Activated T-cell treated with anti-CD3 and anti-CD28 coated beads for 1 hour (primary cell): ENCODE results near the gene C2CD4D.

Source experiments
- DNase-seq: peaks from one replicate; pipeline ENCODE4 v3.0.0-alpha.2; 2020; ENCODE audit warnings: low read depth

The C2CD4D gene

GRCh38 chr1:151834239-151834638 is 5.4 kb downstream of the C2CD4D start:
- no peak for DNase-seq

- no peak for DNase-seq
Observed at GRCh38 chr1:151833172-151833900, 6.3 kb downstream of the C2CD4D start.

DNA sequence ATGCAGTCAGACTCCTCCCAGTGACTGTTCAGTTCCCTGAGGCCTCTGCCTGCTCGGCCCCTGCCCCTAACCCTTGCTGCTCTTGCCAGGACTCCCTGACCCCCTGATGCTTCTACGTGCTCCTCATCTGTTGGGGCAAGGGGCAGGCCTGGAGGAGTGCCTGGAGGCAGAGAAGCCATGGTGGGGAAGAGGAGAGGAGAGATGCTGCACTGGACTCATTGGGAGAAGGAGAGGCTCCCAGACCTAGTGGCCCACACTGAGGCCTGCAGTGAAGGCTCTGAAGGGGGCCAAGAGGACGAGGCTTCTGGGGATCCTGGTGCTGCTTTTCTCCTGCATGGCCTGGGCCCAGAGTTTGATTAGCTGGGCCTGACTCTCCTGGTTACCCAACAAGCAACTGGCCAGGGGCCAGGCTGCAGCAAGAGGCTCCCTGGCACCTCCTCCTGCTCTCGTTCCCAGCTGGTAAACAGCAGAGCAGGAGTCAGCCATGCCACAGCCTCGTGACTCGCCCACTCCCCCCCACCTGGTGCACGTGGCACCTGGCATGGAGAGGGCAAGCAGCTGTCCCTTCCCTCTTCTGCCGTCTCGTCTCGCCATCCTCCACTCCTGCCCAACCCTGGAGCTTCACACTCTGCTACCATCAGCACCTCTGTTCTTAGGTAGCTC is 7.2 kb downstream of the C2CD4D start:
- no peak for DNase-seq

GRCh38 chr1:151831605-151832004 is 8.0 kb downstream of the C2CD4D start, which contains the start of gene RORC:
Gene RORC (minus strand): TSS chr1:151831802. CDS start chr1:151831764, 38 bp downstream.
- no peak for DNase-seq

DNA sequence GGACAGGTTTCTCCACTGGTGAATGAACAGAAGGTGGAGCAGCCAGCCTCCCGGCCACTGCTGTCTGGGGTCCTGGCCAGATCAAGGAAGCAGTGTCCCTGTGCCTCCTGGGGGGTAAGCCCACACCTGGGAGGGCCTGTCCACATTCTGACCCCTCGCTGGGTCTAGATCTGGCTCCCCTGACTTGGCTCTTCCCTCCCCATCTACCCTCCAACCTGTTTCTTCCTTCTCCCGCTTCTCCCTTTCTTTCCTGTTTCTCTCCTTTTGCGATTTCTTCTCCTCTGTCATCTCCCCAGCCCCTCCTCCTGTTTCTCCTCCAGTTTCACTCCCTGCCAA is 8.4 kb downstream of the C2CD4D start:
- no peak for DNase-seq

DNA sequence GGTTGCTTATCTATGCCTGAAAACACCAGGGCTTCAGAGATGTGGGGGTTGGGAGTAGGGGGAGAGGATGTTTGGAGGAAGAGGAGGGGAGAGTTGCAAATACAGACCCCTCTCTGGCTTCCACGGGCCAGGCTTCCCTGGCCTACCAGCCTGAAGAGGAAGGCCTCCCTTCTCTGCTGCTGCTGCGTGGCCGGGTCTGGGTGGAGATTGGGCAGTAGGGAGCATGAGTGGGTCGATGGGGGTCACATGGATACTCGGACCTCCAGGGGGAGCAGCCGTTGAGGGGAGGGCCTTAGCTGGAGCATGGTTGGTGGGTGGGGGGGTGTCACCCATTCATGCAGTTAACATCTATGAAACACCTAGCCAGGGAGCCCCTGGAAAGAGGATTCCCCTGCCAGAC is 9.6 kb downstream of the C2CD4D start:
- no peak for DNase-seq

DNA sequence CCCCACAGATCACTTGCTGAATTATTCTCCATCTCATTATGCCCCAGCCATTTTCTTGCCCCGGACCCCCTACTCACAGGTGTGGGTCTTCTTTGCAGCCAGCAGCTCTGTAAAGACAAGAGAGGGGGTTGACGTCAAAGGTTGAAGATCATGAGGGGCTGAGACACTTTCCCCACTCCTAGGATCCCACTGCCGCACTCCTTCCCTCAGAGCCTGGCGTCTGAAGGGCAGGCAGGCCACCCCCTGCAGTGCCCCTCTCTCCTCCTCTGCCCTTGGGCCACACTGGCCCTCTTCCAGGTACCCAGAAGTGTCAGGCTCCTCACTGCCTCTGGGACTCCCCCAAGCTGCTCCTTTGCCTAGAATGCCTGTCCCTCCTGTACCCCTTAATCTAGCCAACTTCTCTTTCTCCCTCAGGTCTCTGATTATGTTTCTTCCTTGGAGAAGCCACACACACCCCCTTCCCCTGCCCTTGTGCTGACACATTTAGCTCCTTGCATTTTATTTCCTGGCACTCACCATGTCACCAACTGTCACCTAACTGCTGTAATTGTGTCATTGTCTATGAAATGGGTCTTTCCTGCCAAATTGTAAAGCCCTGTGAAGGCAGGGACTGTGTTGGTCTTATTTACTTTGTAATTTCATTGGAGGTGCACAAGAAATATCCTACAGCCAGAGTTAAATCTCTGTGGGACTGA is 10.1 kb downstream of the C2CD4D start:
- no peak for DNase-seq

- DNase-seq: no peak
Observed at GRCh38 chr1:151828921-151829320, 10.7 kb downstream of the C2CD4D start.

GRCh38 chr1:151827853-151828252 is 11.8 kb downstream of the C2CD4D start:
- DNase-seq: no peak

GRCh38 chr1:151825751-151826660 is 13.6 kb downstream of the C2CD4D start:
- no peak for DNase-seq

DNA sequence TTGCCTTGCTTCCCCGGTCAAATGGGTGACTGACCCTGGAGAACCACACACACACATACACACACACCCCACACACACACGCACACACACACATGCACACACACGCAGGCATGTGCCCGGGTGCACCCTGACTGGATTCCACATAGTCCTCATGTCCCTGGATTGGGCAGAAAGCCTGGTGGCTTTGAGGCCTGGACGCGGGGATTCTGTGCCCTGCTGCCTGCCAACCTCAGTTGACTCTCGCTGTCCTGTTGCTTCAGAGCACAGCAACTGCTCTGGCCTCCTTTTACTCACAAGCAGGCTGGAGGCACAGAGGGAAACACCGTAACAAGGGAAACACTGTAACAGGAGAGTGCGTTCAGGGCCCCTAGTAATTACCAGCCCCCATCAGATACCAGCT is 14.4 kb downstream of the C2CD4D start:
- DNase-seq: no peak

DNA sequence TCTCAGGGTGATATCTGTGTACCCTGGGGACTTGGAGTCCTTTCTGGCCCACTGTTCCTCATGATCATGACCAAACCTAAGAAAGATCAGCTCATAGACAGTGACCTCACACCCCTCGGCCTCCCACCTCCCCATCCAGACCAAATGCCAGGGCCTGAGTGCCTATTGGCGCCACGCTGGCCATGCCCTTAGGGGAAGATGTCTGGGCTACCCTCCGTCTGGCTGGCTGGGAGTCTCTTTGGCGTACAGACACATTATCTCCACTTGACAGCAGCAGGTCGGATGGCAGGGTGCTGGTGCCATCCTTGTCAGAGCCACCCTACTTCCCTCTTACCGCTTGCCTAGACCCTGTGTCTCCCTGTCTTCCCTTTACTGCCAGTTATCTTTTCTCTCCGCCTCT is 16.4 kb downstream of the C2CD4D start:
- DNase-seq: no peak

GRCh38 chr1:151822404-151822803 is 17.2 kb downstream of the C2CD4D start:
- no peak for DNase-seq

DNA sequence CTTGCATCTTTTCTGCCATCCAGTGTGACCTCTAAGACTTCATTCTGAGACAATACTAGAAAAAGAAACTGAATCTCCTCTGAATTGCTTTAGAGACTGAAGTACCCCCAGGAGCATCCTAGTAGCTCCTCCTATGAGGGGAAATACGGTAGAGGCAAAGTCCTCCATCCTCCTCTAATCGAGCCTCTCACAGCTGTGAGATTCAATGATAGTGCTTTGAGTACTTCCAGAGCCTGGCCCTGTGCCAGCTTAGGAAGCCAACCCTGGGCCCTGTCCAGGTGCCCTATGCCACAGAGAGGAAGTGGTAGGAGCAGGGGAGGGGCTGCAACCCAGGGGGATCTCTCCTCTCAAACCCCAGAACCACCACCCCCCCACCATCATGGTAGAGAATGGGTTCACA is 18.7 kb downstream of the C2CD4D start:
- no peak for DNase-seq

GRCh38 chr1:151819976-151820623 is 19.5 kb downstream of the C2CD4D start:
- DNase-seq: no peak

DNA sequence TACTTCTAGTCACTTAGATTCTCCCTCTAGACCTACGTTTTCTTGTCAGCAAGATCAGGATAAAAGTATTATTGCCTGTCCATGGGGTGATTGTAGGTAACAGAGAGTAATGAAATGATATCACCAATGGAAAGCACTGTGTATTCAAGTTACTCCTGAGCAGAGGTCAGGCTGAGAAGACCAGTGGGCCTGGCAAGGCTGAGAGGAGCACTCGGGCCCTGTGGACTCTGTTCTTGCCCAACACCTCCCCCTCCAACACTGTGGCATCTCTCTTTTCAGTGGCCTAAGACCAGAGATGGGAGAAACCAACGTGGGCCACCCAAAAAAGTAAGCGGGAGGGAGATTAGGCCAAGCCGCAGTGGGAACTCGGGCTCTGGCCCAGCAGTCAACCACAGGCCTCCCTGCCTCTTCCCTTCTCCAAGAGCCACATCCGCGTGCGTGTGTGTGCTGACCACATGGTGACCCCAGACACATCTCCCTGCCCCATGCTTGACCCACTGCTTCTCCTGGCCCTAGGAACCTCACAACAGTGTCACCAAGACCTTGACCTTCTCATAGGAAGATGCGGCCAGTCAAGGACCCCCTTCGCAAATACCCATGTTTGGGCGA is 20.3 kb downstream of the C2CD4D start:
- no peak for DNase-seq

DNA sequence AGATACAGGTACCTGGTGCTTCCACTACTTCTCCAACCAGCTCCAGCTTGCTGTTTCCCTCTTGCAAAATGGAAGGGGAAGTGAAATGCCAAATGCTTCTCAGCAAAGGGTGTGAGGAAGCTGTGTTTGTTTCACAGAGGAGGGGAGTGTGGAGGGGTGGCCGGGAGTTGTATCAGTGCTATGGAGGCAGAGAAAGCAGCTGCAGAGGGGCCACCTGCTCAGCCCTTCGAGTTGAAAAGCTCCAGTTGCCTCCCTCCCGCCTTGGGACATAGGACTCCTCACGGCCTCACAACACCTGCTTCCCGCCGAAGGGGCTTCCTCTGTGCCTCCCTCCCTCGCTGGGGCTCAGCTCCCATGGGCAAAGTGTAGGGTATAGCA is 22.3 kb downstream of the C2CD4D start:
- DNase-seq: no peak

- DNase-seq: no peak
Observed at GRCh38 chr1:151816548-151817352, 22.9 kb downstream of the C2CD4D start.

DNA sequence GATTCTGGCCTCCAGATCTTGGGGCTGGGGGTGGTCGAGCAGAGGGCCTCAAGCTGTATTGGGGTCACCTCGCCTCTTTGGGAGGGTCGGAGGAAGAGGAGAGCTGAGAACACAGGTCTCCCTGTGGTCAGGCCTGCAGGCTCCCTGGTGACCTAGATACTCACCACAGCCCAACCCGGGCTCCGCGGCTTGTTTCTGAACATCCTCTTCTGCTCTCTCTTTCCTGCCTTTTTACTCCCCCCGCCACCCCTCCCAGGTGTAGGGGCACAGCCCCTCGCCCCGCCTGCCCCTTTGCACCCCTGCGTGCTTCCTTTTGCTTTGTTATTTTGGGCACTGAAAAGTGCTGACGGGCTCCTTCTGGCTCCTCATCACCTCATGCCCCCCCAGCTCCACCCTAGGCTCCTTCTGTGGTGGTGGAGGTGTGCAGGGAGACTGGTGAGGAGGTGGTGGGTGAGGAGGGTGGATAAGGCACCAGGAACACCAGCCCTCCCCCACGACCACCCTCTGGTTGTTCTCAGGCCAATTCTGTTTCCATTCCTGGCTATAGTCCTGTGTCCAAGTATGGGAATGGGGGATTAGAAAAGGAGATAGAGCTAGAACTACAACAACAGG is 23.8 kb downstream of the C2CD4D start:
- DNase-seq: no peak

- DNase-seq: no peak
Observed at GRCh38 chr1:151814971-151815545, 24.6 kb downstream of the C2CD4D start.
